GM12865 (cell line): ENCODE results near the gene NGFR.

Source experiments
- DNase-seq: peaks from one replicate; pipeline ENCODE4 v3.0.0; 2010; ENCODE audit warnings: low read depth
- H3K4me3 ChIP-seq: 2 replicates; pipeline ENCODE4 v1.5.1; 2011; ENCODE audit warnings: mild to moderate bottlenecking, low read depth, low read length, control low read depth
- TF ChIP-seq, protein P1 (sequence below): IDR thresholded peaks from 2 replicates; pipeline ENCODE4 v1.5.1; 2011; ENCODE audit warnings: low read length, control low read depth, low read depth, inconsistent platforms; ENCODE audit not compliant: insufficient read depth; ENCODE audit errors: missing control alignments

NGFR gene

DNA sequence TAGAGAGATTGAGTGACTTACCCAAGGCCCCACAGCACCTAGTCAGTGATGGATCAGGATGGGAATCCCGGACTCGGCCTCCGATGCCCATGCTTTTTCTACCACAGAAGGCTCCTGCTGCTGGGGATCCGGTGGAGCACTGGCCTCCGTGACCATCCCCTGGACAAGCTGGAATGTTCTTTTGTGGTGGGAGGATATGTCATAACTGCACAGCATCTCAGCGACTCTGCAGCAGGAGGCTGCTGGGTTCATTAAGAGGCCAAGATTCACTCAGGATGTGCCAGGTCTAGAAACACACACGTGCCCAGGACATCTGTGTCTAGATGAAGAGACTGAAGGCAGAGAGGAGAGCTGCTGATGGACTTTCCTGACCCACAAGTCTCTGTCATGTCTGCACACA lies 34.7 kb upstream of the NGFR start:
- TF ChIP-seq, protein P1, sequence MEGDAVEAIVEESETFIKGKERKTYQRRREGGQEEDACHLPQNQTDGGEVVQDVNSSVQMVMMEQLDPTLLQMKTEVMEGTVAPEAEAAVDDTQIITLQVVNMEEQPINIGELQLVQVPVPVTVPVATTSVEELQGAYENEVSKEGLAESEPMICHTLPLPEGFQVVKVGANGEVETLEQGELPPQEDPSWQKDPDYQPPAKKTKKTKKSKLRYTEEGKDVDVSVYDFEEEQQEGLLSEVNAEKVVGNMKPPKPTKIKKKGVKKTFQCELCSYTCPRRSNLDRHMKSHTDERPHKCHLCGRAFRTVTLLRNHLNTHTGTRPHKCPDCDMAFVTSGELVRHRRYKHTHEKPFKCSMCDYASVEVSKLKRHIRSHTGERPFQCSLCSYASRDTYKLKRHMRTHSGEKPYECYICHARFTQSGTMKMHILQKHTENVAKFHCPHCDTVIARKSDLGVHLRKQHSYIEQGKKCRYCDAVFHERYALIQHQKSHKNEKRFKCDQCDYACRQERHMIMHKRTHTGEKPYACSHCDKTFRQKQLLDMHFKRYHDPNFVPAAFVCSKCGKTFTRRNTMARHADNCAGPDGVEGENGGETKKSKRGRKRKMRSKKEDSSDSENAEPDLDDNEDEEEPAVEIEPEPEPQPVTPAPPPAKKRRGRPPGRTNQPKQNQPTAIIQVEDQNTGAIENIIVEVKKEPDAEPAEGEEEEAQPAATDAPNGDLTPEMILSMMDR = no peak
- no peak overlapping the region for H3K4me3 ChIP-seq
- no peak for DNase-seq

DNA sequence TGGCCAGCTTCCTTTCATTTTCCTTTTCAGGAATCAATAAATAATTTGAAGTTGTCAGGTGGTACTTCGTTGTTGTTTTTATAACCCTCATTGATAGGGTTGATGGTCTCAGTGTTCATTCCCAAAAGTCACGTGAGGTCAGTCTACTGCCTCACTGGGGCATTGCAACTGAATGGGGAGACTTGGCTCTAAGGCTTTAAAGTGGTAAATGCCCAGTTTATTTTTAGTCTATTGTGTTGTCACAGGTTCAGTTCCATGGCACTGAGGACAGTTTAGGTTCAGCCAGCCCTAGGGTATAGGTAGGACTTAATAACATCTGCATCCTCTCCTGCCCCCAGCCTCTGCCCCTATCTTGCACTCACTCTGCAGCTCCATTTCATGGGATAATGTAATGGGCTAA lies 33.5 kb upstream of the NGFR start:
- TF ChIP-seq, protein P1 = no peak
- DNase-seq = no peak
- no peak overlapping the region for H3K4me3 ChIP-seq

DNA sequence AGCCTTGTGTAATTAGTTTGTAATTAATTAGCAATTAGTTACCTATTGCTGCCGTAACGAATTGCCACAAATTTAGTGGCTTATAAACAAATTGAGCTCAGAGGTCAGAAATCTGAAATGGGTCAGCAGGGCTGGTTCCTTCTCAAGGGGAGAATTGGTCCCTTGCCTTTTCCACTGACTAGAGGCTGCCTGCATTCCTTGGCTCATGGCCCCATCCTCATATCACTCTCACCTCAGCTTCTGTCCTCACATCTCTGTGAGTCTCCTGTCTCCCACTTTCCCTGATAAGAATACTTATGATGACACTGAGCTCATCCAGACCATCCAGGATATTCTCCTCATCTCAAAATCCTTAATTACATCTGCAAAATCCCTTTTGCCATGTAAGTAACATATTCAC lies 31.0 kb upstream of the NGFR start:
- H3K4me3 ChIP-seq = no peak overlapping the region
- TF ChIP-seq, protein P1 = no peak
- no peak for DNase-seq

DNA sequence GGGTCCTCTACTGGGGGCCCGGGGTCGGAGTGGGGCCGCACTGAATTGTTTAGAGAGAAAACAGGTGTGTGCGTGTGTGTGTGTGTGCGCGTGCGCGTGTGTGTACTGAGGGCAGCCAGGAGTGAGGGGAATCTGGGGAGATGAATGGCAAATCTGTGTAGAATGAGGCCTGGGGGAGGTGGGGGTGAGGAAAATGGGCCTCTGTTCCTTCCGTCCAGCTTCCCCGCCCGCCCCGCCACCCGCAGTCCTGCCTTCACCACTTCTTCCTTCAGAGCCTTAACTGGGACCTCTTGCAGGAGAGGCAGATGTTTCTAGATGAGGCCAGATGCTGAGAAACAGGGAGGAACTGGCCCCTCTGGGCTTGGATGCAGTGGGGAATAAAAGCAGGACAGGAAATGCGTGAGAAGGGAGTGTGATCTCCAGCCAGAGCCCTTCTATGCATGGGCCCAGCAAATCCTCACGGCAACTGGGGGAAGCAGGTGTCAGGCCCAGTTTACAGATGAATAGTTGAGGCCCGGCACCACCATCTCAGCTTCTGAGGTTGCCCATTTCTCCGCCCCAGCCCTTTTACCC lies 29.7 kb upstream of the NGFR start:
- H3K4me3 ChIP-seq = no peak overlapping the region
- TF ChIP-seq, protein P1 = no peak
- no peak for DNase-seq

DNA sequence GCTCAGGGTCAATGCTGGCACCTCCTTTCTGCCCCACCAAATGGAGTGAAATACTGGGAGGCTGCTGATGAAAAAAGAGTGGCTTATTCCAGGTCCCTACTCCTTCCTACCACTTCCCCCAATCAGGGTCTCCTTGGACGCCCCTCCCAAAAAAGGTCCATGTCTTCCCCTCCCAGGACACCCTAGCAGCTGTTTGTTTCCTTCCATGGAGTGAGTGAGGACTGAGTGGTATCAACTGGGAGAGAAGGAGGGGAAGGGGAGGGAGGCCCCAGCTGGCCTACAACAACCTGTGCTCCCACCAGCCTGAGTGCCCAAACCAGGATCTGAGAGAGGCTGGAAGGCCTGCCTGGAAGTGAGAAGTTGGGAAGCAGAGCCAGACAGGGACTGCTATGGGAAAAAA lies 28.7 kb upstream of the NGFR start:
- TF ChIP-seq, protein P1 = no peak
- no peak overlapping the region for H3K4me3 ChIP-seq

DNA sequence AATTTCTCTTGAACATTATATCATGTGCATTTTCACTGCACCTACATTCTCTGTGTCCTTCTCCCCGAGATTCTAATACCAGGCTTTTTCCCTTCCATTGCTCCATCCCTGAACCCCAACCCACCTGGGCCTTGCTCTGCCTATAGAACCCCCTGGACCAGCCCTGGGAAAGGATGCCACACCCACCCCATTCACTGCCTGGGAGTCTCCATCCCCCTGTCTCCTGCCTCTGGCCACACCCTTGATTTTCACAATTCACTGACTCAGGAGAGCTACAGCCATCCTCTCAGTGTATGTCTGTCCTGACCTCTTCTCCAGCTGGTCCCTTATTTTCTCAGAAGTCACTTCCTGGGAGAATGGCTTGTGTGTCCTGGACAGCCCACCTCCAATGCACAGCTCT lies 27.9 kb upstream of the NGFR start:
- DNase-seq = no peak
- no peak overlapping the region for H3K4me3 ChIP-seq
- TF ChIP-seq, protein P1 = no peak

More for the DNA sequence above, 28.7 kb upstream of the NGFR start:
- DNase-seq = no peak

DNA sequence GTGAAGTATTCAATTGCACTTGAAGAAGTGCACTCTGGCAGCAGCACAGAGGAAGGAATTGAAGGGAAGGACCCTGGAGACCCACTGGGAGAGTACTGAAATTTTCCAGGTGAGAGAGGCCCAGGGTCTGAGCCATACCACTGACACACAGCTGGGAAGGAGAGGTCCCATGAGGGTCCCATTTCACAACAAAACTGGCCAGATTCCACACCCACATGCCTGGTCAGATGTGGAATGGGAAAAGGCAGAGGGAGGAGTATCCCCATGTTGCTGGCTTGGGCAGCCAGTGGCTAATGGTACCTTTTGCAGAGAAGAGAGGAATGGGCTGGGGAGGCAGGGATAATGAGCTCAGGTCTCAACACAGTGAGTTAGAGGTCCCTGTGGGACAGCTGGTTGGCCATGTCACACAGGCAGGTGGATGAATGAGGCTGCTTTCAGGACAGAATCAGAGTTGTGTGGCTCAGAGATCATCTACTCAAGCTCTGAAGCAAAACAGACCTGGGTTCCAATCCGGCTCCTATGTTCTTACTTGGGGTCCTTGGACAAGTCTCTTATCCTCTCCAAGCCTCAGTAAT lies 26.2 kb upstream of the NGFR start:
- no peak for DNase-seq

More for the DNA sequence above, 26.2 kb upstream of the NGFR start:
- TF ChIP-seq, protein P1 = no peak
- H3K4me3 ChIP-seq = no peak overlapping the region
